HG02678 (cell line): ENCODE measurements around the gene SORCS1.

Experiments used
- ATAC-seq: cut with Tn5 transposase; IDR thresholded peaks from one replicate; pipeline ENCODE4 v1.9.1; 2021; ENCODE audit warnings: mild to moderate bottlenecking, moderate library complexity; ENCODE audit not compliant: unreplicated experiment

Gene SORCS1

DNA sequence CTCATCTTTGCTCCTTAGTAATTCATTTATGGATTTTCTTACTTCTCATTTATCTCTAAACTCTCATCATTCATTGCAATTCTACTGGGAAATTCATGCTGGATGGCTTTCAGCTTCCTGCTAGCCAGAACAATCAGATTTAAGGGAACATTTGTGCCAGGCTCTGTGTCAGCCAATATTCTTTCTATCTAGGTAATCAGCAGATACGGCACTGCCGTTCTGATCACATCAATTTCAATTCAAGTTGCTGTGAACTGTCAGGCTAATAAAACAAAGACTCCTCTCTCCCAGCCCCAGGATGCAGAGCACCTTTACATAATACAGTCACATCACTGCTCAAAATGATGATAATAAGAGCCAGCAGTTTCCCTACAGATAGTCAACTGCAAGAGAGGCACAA, 468.3 kb downstream of the SORCS1 start:
- ATAC-seq = no peak

DNA sequence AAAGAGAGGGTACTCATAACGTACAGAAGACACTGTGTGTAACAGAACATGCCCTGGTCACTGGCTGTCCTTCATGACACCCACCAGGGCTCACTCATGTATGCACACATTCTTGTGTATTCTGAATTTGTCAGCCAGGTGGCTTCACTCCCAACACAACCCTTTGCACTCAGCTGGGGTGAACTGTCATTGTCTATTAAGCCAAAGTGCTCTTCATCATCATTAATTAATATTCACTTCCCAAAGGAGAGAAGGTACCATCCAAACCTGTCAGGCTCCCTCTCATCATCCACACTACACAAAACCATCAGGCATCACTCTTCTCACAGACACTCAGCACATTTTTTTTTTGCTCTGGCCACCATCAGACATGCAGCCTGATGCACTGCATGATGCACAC, 469.8 kb downstream of the SORCS1 start:
- ATAC-seq = no peak

- ATAC-seq = no peak
Measured at GRCh38 chr10:106682175-106682574, 482.3 kb downstream of the SORCS1 start.

GRCh38 chr10:106680061-106680460, 484.4 kb downstream of the SORCS1 start:
- ATAC-seq = no peak

DNA sequence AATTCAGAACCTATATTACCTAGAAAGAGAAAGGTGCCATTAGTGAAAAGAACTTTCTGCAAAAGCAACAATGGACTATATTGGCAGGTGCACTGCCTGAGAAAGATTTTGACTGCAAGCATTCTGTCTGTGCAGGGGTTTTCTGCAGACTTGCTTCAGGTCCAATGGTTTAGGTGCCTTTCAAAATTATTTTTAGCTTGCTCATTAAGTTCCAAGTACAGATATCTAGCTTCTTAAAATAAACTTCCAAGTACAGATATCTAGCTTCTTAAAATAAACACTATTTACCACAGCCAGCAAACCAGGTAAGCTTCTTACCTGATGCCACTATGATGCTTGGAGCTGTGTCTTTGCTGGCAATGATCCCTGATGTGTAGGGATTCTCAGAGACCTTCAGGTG, 485.2 kb downstream of the SORCS1 start:
- ATAC-seq = no peak

DNA sequence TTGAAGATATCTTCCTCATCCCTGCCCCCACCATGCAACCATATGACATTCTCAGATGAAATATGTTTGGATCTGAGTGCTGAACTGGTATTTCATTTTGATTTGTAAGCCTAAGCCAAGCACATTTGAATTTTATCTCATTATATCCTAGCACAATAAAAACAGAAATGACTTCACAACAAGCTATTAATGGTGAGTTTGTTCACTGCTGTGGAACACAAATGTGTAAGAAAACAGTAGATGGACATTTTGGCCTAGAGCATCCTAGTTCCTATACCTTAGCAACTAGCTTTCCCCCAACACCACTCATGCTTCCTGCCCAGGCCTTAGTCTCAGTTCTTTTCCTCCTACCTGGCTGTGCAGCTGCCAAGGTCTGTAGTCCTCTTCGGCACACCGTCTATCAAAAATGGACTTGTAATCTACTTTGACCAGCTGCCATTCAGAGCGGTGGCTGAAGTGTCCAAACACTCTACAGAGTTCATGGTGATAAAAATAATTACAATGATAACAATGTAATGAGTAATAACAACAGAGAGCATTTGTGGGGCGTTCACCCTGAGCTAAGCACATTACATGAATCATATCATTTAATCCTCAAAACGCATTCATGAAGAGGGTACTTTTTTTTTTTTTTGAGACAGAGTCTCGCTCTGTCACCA, 491.9 kb downstream of the SORCS1 start:
- no peak for ATAC-seq

DNA sequence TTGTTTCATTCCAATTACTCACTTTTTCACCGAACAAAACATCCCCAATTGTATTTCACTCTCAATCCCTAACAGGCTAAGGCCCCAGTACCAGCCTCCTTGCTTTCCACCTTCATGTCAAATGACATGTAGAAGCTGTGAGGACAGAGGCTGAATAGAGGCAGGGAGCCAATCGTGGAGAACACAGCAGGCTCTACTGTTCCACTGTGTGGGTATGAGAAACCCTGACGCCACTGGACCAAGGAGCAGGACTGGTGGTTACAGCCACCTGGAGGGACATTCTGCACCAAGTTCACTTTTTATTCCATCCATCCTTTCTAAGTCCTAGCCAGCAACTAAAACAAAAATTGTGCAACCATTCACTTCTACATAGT, 502.8 kb downstream of the SORCS1 start:
- ATAC-seq = no peak

DNA sequence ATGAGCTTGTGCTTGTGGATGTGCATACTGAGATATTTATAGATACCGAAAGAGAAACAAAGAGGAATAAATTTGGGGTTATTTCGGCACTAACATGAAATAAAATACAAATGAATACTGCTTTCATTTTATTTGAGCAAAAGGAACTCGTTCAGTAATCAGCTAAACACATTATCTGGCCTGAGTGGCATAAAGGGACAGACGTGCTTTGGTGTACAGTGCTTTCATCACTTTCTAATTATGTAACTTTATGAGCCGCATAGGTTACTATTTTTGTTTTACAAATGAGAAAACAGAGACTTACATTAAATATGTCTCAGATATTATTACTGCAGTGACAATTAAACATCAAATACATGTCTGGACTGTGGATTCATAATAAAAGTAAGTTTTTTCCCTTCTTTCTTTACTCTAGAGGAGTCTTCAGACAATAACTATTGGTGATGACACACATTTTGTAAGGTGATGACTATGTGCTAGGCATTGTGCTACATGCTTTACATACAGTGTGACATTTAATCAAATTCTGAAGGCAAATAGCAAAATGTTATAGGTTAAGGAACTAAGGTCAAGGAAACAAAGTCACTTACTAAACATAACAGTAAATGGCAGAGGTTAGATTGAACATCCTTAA, 503.3 kb downstream of the SORCS1 start:
- ATAC-seq = no peak

DNA sequence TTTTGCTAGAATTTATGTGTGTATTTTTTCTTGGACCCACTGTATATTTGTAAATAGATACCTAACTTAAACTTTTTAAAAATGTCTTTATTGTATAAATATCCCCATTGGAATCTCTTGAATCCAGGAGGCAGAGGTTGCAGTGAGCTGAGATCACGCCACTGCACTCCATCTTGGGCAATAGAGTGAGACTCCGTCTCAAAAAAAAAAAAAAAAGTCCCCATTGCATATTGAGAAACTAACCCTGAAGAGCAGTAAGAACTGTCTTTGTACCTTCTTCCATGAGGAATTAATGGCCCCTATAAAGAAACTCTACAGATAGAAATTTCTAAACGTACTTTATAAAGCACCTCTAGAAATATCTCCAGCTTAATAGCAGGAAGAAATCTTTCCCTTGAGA, 504.0 kb downstream of the SORCS1 start:
- no peak for ATAC-seq

GRCh38 chr10:106655636-106656035, 508.9 kb downstream of the SORCS1 start:
- ATAC-seq = no peak

DNA sequence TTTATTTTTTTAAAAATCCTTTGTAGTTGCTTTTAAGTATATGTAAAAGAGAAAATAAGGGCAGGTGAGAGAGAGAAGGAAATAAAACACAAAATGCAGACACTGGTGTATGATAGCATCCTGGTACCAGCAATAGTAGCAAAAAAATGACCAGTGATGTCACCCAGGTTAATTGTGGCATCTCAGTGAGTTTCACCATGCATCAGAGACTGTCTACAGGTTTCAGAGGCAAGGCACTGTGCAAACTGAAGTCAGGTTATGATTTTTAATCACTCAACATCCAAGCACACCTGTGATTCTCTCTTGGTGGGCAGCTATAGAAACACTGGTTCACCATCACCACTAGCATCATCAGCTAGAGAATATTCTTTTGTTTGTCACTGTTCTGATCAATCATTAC, 509.3 kb downstream of the SORCS1 start:
- no peak for ATAC-seq

DNA sequence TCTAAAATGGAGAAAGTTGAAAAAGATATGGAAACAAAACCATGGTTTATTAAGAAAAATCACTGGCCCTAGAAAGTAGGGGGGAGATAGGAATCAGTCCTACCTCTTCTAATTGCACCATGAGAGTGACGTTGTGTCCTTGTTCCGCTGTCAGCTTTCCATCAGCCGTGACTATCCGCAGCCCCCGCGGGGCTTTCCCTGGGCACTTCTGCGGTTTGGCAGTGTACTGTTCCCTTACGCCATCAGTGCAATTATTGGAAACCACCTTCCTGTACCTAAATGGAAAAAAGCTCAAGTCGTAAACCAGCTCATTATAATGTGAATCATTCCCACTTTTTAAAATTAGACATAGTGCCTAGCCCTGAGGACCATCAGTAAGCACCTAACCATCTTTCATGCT, 512.2 kb downstream of the SORCS1 start:
- no peak for ATAC-seq

- no peak for ATAC-seq
Measured at GRCh38 chr10:106648534-106649481, 515.7 kb downstream of the SORCS1 start.

GRCh38 chr10:106643473-106643872, 521.0 kb downstream of the SORCS1 start:
- ATAC-seq = no peak

- ATAC-seq = no peak
Measured at GRCh38 chr10:106637873-106638272, 526.6 kb downstream of the SORCS1 start.

GRCh38 chr10:106636766-106637491, 527.6 kb downstream of the SORCS1 start:
- no peak for ATAC-seq

- no peak for ATAC-seq
Measured at GRCh38 chr10:106635947-106636346, 528.6 kb downstream of the SORCS1 start.

DNA sequence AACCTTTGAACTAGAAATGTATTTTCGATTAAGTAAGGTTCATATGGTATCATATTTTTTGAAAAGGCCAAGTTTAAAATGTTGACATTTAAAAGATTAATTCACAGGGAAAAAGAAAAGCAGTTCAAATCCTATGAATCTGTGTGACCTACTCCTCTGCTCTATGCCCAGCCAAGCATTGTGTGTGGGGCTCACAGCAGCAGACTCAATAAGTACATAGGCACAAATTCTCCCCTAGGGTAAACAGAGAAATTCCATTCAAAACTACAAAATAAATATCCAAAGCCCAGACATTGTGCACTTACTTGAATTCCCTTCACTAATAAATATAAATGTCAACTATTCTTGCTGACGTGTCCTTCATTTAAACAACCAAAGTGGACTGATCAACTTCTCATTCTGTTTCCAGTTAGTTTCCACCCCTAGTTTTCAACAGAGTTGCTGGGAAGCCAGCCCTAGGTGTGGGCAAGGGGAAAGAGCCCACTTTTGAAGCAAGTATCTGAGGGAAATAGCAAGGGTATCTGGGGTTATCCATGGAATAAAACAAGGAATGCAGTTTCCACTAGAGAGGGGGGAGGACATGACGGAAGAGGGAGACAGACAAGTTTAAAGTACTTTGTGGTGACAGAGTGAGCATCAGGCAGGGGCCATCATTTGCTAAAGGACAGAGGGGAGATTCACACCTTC, 533.3 kb downstream of the SORCS1 start:
- ATAC-seq = no peak

DNA sequence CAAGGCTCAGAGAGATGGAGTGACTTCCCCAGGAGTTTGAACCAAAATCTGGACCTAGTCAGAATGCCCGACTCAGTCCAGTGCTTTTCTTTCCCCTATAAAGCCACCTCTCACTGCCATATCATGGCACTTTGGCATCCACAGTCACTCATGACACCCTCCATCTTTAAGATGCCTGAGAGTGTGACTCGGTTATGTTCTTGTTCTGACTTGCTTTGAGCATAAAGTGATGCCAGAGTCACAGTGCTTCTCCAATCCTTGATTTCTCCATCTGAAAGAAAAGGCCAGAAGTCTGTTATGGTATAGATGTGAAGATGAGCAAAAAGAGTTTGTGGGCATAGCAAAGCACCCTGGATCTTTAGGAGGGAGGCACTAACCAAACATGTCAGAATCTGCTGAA, 538.1 kb downstream of the SORCS1 start:
- ATAC-seq = no peak

DNA sequence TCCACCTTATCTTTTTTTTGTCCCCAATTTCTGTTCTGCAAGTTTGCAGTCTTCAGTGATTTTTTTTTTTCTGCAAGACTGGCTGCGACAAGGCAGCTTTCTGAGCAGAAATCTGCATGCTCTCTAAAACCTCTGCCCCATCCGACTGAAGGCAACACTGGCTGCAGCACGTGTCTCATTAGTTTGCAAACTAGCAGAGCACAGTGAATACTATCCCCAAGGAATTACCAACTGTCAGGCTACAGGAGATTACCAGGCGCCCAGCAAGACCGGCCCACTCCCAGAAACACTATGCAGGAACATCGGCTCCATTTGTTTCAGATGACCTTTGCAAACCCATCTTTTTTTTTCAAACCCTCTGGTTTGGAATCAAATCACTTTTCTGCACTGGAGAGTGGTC, 538.8 kb downstream of the SORCS1 start:
- ATAC-seq = no peak

DNA sequence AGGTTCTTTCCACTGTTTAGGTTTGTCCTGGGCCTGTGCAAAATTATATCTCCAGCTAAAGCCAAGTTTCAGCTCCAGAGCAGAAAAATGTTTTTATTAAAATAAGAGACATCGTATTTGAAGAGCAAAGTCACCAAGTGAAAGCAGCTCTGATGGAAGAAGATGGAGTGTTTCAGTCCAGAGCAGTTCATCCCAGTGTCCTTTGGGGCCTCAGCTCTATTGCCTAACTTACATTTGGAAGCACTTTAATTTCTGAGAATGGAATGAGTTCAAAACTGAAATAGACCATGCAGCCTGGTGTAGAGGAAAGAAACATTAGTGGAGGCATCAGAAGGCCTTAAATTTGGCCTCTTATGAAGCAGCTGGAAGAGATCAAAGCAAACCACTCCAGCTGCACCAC, 545.2 kb downstream of the SORCS1 start:
- ATAC-seq = no peak
